ENCODE data around the gene EPB41.

- TF ChIP-seq CTCF (IDR thresholded peaks at IDR 0.05; ENCODE audit: low read depth, low read length, missing input control) (no peak), TAF1 (conservative IDR thresholded peaks at IDR 0.05) (no peak), SP1 (IDR thresholded peaks at IDR 0.05) (no peak)
Measured at GRCh38 chr1:29043274-29043965, 129.1 kb downstream of the EPB41 start.

Data from liver (tissue), 3 donors.